Measurements from ENCODE around the gene ISCA1. TPM values are rescaled to one million over a fixed set of nuclear protein-coding genes. Genes with fewer than 3 reads are reported as not detected.

The ISCA1 gene
- total RNA-seq, 1 experiment from 2014 or later: 42.5 TPM

DNA sequence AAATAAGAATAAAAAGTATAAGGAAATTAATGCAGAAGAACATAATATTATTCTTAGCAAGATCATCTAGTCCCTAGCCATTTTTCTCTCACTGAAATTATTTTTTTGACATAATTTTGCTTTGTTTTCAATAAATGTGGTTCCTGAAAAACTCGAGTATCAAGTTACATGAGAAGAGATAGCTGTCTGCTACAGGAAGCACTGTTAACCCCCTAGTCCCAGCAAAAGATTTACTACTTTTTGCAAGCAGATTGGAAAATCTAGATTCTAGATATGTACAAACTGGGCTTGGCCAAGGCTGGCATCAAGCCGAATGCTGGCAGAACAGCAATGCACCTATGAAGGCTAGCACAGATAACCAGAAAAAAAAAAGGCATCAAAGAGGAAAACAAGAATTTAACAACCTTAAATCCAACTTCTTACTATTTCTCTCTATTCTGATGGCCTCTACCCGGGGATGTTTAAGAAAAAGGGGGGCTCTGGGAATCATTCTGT is 21.9 kb upstream of the ISCA1 start:
- no TSS peak for BruUV-seq (replicated peaks)
- Histone ChIP-seq H3K4me3 (ENCODE audit: low read depth, low read length, poor library complexity, severe bottlenecking) (no peak overlapping the region), H3K36me3 (ENCODE audit: insufficient read depth, low read length, poor library complexity, severe bottlenecking) (peaks cover 56% of the 10 kb centered on the region), H3K9me3 (ENCODE audit: low read depth, low read length, poor library complexity, severe bottlenecking) (no peaks in the 10 kb centered on the region), H3K27ac (ENCODE audit: low read depth, low read length, poor library complexity, severe bottlenecking) (no peak overlapping the region), H3K27me3 (replicated peaks; ENCODE audit: insufficient read depth, low read depth, low read length, poor library complexity) (no peaks in the 10 kb centered on the region), H3K4me1 (ENCODE audit: insufficient read depth, low read length, poor library complexity, severe bottlenecking) (peaks cover 25% of the 10 kb centered on the region)
- TF ChIP-seq, protein P1, sequence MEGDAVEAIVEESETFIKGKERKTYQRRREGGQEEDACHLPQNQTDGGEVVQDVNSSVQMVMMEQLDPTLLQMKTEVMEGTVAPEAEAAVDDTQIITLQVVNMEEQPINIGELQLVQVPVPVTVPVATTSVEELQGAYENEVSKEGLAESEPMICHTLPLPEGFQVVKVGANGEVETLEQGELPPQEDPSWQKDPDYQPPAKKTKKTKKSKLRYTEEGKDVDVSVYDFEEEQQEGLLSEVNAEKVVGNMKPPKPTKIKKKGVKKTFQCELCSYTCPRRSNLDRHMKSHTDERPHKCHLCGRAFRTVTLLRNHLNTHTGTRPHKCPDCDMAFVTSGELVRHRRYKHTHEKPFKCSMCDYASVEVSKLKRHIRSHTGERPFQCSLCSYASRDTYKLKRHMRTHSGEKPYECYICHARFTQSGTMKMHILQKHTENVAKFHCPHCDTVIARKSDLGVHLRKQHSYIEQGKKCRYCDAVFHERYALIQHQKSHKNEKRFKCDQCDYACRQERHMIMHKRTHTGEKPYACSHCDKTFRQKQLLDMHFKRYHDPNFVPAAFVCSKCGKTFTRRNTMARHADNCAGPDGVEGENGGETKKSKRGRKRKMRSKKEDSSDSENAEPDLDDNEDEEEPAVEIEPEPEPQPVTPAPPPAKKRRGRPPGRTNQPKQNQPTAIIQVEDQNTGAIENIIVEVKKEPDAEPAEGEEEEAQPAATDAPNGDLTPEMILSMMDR (conservative IDR thresholded peaks at IDR 0.05; ENCODE audit: low read depth, low read length): no peak
- TF ChIP-seq EZH2 (IDR thresholded peaks at IDR 0.05; ENCODE audit: borderline replicate concordance, low read depth, low read length, poor library complexity, severe bottlenecking): no peak
- intact Hi-C loops (cut with micrococcal nuclease; ENCODE audit: unreplicated experiment): no loop called here
- DNase-seq (ENCODE audit: low spot score): peak; percentile 19
- ChIA-PET POLR2A (ENCODE audit: low non-redundant PET) (interaction anchor here (0.5 kb wide), 1 partner anchor 11 kb away, joined by 3 read pairs; no protein-coding TSS in a partner anchor), CTCF (no interaction called here)

GRCh38 chr9:86303316-86303975 is 21.1 kb upstream of the ISCA1 start:
- TF ChIP-seq, protein P1 (conservative IDR thresholded peaks at IDR 0.05; ENCODE audit: low read depth, low read length): no peak
- no peak for TF ChIP-seq EZH2 (IDR thresholded peaks at IDR 0.05; ENCODE audit: borderline replicate concordance, low read depth, low read length, poor library complexity, severe bottlenecking)
- ChIA-PET POLR2A (ENCODE audit: low non-redundant PET) (interaction anchor here (0.5 kb wide), 1 partner anchor 12 kb away, joined by 3 read pairs; no protein-coding TSS in a partner anchor), CTCF (no interaction called here)
- Histone ChIP-seq H3K9me3 (ENCODE audit: low read depth, low read length, poor library complexity, severe bottlenecking) (no peaks in the 10 kb centered on the region), H3K27me3 (replicated peaks; ENCODE audit: insufficient read depth, low read depth, low read length, poor library complexity) (no peaks in the 10 kb centered on the region), H3K36me3 (ENCODE audit: insufficient read depth, low read length, poor library complexity, severe bottlenecking) (peaks cover 51% of the 10 kb centered on the region), H3K4me1 (ENCODE audit: insufficient read depth, low read length, poor library complexity, severe bottlenecking) (peaks cover 25% of the 10 kb centered on the region), H3K27ac (ENCODE audit: low read depth, low read length, poor library complexity, severe bottlenecking) (peak overlapping the region; percentile 31), H3K4me3 (ENCODE audit: low read depth, low read length, poor library complexity, severe bottlenecking) (no peak overlapping the region)
- no peak for DNase-seq (ENCODE audit: low spot score)
- intact Hi-C loops (cut with micrococcal nuclease; ENCODE audit: unreplicated experiment): no loop called here
- no TSS peak for BruUV-seq (replicated peaks)

GRCh38 chr9:86301686-86302085 is 19.3 kb upstream of the ISCA1 start:
- H3K9me3 ChIP-seq (ENCODE audit: low read depth, low read length, poor library complexity, severe bottlenecking): no peaks in the 10 kb centered on the region
- POLR2A ChIA-PET (ENCODE audit: low non-redundant PET): no interaction called here
- H3K4me1 ChIP-seq (ENCODE audit: insufficient read depth, low read length, poor library complexity, severe bottlenecking): peaks cover 25% of the 10 kb centered on the region
- H3K36me3 ChIP-seq (ENCODE audit: insufficient read depth, low read length, poor library complexity, severe bottlenecking): peaks cover 50% of the 10 kb centered on the region
- peak; percentile 48 for DNase-seq (ENCODE audit: low spot score)
- H3K27me3 ChIP-seq (replicated peaks; ENCODE audit: insufficient read depth, low read depth, low read length, poor library complexity): no peaks in the 10 kb centered on the region
- H3K4me3 ChIP-seq (ENCODE audit: low read depth, low read length, poor library complexity, severe bottlenecking): no peak overlapping the region
- no TSS peak for BruUV-seq (replicated peaks)
- intact Hi-C loops (cut with micrococcal nuclease; ENCODE audit: unreplicated experiment): no loop called here
- TF ChIP-seq, protein P1 (conservative IDR thresholded peaks at IDR 0.05; ENCODE audit: low read depth, low read length): no peak
- TF ChIP-seq EZH2 (IDR thresholded peaks at IDR 0.05; ENCODE audit: borderline replicate concordance, low read depth, low read length, poor library complexity, severe bottlenecking): no peak
- CTCF ChIA-PET: no interaction called here
- peak overlapping the region; percentile 70 for H3K27ac ChIP-seq (ENCODE audit: low read depth, low read length, poor library complexity, severe bottlenecking)
